Hypothalamus (tissue), 51 donors: ENCODE data around the gene CRIM1.
A peak's percentile ranks its signal among the peaks of the same experiment; 100 is the strongest.

Source experiments
- DNase-seq, 51 donors: peaks; one replicate each; lab custom pipeline; 2025; lab: John Stamatoyannopoulos, UW

The CRIM1 gene

GRCh38 chr2:36392571-36393255 lies 37.1 kb downstream of the CRIM1 start:
- DNase-seq = no peak

DNA sequence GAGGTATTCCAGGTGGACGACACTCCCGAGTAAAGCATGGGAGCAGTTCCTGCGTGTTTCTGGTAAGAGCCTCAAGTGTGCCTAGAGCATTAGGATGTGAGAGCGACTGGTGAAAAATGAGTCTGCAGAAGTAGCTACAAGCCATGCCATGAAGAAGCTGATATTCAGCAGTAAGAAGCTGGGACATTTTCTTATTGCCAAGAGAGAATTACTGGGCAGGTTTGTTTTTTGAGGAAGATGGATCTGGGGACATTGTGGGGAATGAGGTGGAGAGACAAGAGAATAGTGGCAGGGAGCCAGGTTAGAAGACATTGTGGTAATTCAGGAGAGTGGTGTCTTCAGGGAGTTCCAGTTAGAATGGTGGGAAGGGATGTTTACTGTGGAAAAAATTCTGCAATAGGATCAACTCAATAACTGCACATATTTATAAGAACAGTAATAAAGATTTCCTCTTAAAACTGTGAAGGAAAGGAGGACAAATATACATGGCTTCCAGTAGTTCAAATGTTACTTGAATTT lies 38.2 kb downstream of the CRIM1 start:
- DNase-seq = no peak

DNA sequence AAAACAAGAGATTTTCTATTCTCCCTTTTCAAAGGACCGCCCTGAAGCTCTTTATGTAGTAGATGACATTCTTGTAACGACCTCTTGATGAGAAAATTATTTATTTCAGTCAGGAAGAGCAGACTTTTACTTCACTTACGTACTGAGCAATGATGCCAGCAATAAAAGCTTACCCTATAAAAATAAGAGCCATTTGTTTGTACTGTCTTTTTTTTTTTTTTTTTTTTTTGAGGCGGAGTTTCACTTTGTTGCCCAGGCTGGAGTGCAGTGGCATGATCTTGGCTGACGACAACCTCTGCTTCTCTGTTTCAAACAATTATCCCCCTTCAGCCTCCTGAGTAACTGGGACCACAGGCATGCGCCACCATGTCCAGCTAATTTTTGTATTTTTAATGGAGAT lies 39.2 kb downstream of the CRIM1 start:
- no peak for DNase-seq

GRCh38 chr2:36395866-36396265 lies 40.3 kb downstream of the CRIM1 start:
- no peak for DNase-seq

- DNase-seq = no peak
Observed at GRCh38 chr2:36396878-36397539, 41.4 kb downstream of the CRIM1 start.

- DNase-seq = no peak
Observed at GRCh38 chr2:36397728-36398413, 42.3 kb downstream of the CRIM1 start.

- DNase-seq = no peak
Observed at GRCh38 chr2:36399050-36399449, 43.5 kb downstream of the CRIM1 start.

GRCh38 chr2:36403675-36404230 lies 48.2 kb downstream of the CRIM1 start:
- no peak for DNase-seq

DNA sequence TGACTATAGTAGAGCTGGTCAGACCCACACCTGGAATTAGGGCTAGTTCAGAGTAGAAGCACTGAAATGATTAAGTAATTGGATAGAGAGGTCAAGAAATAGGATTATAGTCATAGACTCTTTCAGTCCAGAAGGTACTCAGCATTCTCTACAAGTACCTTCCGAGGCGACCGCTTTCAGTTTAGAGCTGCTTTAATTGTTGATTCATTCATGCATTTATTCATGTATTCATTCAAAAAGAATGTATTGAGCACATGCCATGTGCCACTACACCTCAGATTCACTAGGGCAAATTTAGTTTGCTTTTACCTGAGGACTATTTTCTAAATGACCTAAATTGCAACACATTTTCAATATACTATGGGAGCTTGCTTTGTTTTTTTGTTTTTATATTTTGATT lies 48.7 kb downstream of the CRIM1 start:
- no peak for DNase-seq

GRCh38 chr2:36404754-36405153 lies 49.2 kb downstream of the CRIM1 start:
- DNase-seq = no peak

DNA sequence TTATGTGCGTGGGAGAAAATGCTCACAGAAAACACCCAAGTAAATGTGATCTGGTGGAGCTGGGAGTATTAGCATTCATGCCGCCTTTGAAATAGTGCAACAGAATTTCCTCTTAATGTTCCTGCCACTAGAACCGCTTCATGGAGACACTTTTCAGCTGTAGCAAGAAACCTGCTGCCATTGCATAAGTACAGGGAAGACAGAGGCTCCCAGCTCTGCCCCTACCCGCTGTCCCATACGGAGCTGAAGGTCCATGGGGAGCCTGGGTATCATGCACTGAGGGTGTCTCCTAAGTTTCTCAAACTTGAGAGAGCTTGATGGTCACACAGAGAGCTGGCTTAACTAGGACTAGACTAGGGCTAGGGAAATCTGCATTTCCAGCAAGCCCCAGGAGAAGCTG lies 49.6 kb downstream of the CRIM1 start:
- no peak for DNase-seq

DNA sequence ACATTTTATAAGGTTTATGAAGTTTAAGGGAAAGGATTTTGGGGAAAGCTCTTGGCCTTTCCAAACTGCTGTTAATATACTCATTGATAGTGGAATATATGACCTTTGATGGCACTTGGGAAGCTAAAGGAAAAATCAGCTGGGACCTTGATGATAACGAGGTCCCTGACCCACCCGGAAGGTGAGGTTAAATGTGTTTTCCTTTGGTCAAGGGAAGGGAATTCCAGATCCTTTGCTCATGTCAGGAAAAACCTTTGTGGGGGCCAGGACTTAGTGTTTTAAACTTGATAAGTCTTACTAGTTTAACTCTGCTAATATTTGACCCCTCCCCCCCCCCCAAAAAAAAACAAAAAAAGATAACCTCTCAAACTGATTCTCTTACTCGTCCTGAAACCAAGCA lies 50.7 kb downstream of the CRIM1 start:
- DNase-seq = no peak

- DNase-seq = no peak
Observed at GRCh38 chr2:36407413-36407812, 51.8 kb downstream of the CRIM1 start.

GRCh38 chr2:36408198-36408703 lies 52.7 kb downstream of the CRIM1 start:
- peak in 2 of 51 donors; percentile 7 to 16 for DNase-seq

DNA sequence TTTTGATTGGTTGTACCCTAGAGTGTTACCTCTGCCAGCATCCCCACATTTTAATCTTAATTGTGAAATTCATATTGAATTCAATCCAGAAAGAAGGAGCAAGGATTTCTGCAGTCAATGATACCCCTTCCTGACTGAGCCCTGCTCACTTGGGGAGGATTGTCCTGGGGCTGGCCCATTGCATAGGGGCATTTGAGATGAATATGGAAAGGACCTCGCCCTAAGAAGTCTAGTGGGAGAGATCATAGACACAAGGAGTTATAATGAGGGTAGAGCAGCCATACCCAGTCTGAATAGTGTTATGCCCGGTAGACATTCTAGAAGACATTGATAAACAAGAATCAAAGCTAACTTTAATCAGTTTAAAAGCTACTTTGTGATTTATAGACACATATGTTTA lies 53.8 kb downstream of the CRIM1 start:
- DNase-seq = no peak

DNA sequence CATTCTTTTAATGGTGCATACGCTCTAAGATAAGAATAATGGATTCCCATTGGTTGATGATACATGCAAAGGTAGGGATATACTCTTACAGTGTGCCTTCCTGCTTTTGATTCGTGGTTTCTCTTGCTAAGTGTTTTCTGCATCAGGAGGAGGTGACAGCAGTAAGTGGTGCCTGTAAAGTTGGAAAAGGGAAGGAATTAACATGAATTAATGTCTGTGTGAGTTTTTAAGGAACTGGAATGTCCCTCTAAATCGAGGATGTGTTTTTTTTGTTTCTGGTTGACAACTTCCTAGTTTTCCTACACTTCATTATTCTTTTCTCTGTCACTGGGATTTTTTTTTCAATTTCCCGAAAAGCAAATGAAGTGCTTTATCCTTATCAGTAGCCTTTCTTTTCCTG lies 54.4 kb downstream of the CRIM1 start:
- no peak for DNase-seq

DNA sequence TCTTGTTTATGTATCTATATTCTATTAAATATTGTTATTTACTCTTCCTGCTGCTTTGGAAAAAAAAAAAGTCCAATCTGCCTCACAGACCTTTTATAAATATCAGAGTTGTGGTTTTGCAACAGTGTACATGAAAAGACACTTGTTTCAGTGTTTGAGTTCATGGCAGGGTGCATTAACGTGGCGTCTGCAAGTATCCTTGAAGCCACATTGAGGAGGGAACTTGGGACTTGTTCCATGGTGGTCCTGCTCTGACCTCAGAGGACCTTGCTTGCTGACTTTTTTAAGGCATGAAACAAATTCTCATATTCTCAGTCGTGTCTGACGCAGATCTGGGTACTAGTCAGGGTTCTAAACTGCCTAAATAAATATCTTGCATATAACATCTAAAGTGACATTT lies 55.1 kb downstream of the CRIM1 start:
- DNase-seq = no peak

- no peak for DNase-seq
Observed at GRCh38 chr2:36411962-36412444, 56.4 kb downstream of the CRIM1 start.

DNA sequence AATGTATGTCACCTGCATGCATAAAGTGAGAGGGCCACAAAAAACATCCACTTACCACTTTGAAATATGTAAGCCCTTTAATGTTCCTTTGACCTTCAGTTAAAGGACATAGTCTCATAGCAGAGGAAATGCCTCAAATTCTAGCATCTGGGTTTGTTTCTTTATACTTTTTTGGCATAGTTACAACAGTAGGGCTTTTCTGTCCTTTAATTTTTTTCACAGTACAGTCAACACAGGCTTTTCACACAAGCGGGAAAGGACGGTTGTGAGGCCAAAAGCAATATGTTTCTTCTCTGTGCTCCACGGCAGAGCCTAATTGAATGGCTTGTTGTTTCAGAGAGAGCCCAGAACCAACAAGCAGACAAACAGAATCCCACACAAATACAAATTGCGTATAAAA lies 57.6 kb downstream of the CRIM1 start:
- DNase-seq = no peak

GRCh38 chr2:36414307-36414706 lies 58.7 kb downstream of the CRIM1 start:
- no peak for DNase-seq

DNA sequence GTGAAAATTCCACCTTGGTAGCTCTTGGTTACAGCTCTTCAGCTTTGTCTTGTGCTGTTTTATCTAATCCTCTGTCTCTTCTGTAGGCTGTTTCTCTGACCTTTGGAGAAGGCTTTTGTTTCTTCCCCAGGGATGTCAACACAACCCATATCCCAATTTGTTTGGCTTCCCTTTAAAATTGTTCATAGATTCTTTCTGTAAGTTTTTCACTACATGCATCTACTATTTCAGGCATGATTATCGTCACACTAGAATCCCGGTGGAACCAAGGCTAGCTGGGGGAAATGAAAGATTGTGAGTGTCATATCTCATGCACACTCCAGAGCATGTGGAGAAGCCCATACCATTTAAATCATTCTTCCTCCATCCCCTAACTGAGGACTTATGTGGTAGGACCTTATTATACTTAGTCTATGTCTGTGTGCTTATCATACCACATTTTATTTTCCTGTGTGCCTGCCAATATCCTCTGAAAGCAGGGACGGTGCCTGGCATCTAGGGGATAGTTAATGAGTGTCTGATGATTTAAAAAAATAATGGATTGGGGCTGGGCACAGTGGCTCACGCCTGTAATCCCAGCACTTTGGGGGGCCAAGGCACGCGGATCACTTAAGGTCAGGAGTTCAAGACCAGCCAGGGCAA lies 59.9 kb downstream of the CRIM1 start:
- no peak for DNase-seq
